GM13976 (cell line): ENCODE results near the gene SLK.

ENCODE experiments used
- DNase-seq: peaks from one replicate; pipeline ENCODE4 v3.0.0; 2012; ENCODE audit warnings: low spot score
- CTCF ChIP-seq: IDR thresholded peaks from 2 replicates; pipeline ENCODE4 v1.5.1; 2012; ENCODE audit warnings: borderline replicate concordance, mild to moderate bottlenecking; ENCODE audit not compliant: insufficient read depth; ENCODE audit errors: extremely low read depth, missing control alignments, control extremely low read depth
- in situ Hi-C: fragments of 300-500 bp; cut with MboI; formaldehyde crosslinking; loops from one replicate; pipeline ENCODE4 v1.12.0; 2022; ENCODE audit warnings: low sequenced_read_pairs, mixed read lengths, inconsistent platforms; ENCODE audit not compliant: unreplicated experiment

SLK gene

GRCh38 chr10:103930449-103930848 is 36.5 kb upstream of the SLK start:
- DNase-seq, result no peak
- TF ChIP-seq CTCF, result no peak
- in situ Hi-C loops, result no loop called here

DNA sequence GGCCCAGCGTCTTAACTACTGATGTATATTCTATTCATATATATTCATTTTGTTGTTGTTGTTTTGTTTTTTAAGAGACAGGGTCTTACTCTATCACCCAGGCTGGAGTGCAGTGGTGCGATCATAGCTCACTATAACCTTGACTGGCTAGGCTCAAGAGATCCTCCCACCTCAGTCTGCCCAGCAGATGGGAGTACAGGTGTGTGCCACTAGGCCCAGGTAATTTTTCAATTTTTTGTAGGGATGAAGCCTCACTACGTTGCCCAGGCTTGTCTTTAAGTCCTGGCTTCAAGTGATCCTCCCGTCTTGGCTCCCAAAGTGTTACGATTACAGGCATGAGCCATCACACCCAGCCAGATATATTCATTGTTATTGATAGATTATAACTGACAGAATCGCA is 36.1 kb upstream of the SLK start:
- in situ Hi-C loops, result no loop called here
- DNase-seq, result no peak
- no peak for TF ChIP-seq CTCF

DNA sequence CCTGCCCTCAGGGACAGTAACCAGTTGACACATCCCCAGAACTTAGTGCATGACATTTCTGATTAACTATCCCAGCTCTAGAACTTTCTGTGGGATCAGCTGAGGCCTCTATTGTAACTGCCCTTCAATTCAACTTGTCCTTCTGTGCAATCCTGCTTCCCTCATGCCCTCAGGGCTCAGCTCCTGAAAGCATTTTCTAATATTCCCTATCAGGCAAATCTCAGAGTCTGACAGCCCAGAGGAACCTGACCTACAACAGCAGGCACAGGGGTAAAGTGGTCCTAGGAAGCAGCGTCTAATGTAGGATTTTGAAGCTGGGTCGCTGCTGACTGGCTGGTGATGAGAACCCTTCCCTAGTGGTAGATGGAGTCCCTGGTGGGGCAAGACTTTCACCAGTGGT is 35.3 kb upstream of the SLK start:
- no peak for DNase-seq
- no peak for TF ChIP-seq CTCF
- in situ Hi-C loops, result no loop called here

- TF ChIP-seq CTCF, result no peak
- in situ Hi-C loops, result no loop called here
- no peak for DNase-seq
These were observed 34.7 kb upstream of the SLK start for GRCh38 chr10:103932271-103932670.

DNA sequence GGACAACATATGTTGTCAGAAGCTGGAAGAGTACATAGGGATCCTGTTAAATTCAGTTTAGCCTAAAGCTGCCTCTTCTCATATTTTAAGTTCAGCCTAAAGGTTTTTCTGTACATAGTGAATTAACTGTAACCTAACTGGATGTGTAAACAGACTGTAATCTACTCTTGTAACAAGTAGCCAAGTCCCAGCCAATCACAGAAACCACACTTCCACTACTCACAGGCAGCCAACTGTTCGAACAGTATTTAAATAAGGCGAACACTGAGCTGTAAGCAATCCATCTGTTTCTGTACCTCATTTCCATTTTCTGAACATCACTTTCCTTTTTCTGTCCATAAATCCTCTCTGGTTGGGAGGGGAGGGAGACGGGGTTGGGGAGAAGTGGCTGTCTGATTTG is 34.0 kb upstream of the SLK start:
- no peak for TF ChIP-seq CTCF
- DNase-seq, result no peak
- in situ Hi-C loops, result no loop called here

- no peak for DNase-seq
- in situ Hi-C loops, result no loop called here
- no peak for TF ChIP-seq CTCF
These were observed 33.3 kb upstream of the SLK start for GRCh38 chr10:103933557-103934121.

GRCh38 chr10:103934308-103934707 is 32.6 kb upstream of the SLK start:
- no peak for TF ChIP-seq CTCF
- in situ Hi-C loops, result no loop called here
- no peak for DNase-seq
